GM10266 (cell line): Measurements from ENCODE around the gene ARRB1.
"Not testable (repeated sequence)": the region's sequence is repeated elsewhere in the genome, so short reads cannot be mapped to it uniquely, and the experiment has no call there.

Experiments used
- DNase-seq: peaks from one replicate; pipeline ENCODE4 v3.0.0; 2012; ENCODE audit errors: extremely low spot score
- CTCF ChIP-seq: IDR thresholded peaks from 2 replicates; pipeline ENCODE4 v1.5.1; 2012; ENCODE audit warnings: mild to moderate bottlenecking, low read depth; ENCODE audit not compliant: control insufficient read depth, insufficient read depth; ENCODE audit errors: missing control alignments

The ARRB1 gene

GRCh38 chr11:75380716-75381420 lies 29.4 kb upstream of the ARRB1 start:
- no peak for TF ChIP-seq CTCF
- DNase-seq: no peak

GRCh38 chr11:75380245-75380644 lies 28.8 kb upstream of the ARRB1 start:
- DNase-seq: no peak
- no peak for TF ChIP-seq CTCF

GRCh38 chr11:75378776-75379175 lies 27.3 kb upstream of the ARRB1 start:
- DNase-seq: not testable (repeated sequence)

GRCh38 chr11:75376175-75376574 lies 24.7 kb upstream of the ARRB1 start:
- TF ChIP-seq CTCF: no peak
- no peak for DNase-seq

GRCh38 chr11:75375626-75376025 lies 24.2 kb upstream of the ARRB1 start:
- TF ChIP-seq CTCF: no peak
- DNase-seq: no peak

GRCh38 chr11:75374646-75375045 lies 23.2 kb upstream of the ARRB1 start:
- TF ChIP-seq CTCF: no peak
- DNase-seq: no peak

- no peak for DNase-seq
- no peak for TF ChIP-seq CTCF
Measured at GRCh38 chr11:75373201-75373600, 21.7 kb upstream of the ARRB1 start.
